ENCODE results near the gene FMN2. TPM values are rescaled to one million over a fixed set of nuclear protein-coding genes. Genes with fewer than 3 reads are reported as not detected.

Gene FMN2
- total RNA-seq, 1 experiment from 2014 or later = not detected

- H3K9me3 Mint-ChIP-seq (ENCODE audit: unreplicated experiment) = peaks cover 13% of the 10 kb centered on the region
- no peak overlapping the region for H3K4me3 ChIP-seq (ENCODE audit: low read depth, low read length)
- no peak for TF ChIP-seq CTCF (IDR thresholded peaks at IDR 0.05; ENCODE audit: insufficient read depth in 1 of 2, low read depth in 1 of 2, low read length in 1 of 2, severe bottlenecking in 1 of 2, unreplicated experiment in 1 of 2)
- H3K4me3 Mint-ChIP-seq (ENCODE audit: unreplicated experiment) = no peak overlapping the region
- no peaks in the 10 kb centered on the region for H3K27me3 ChIP-seq (replicated peaks; ENCODE audit: control insufficient read depth, insufficient read depth, low read length)
- no peaks in the 10 kb centered on the region for H3K27me3 Mint-ChIP-seq (ENCODE audit: insufficient read depth, unreplicated experiment)
- peaks cover 3% of the 10 kb centered on the region for H3K4me1 ChIP-seq
- ChIA-PET POLR2A (no interaction called here), CTCF (no interaction called here)
- BruUV-seq (replicated peaks) = no TSS peak
- H3K9me3 ChIP-seq = no peaks in the 10 kb centered on the region
- intact Hi-C loops (cut with micrococcal nuclease; ENCODE audit: unreplicated experiment) = no loop called here
- H3K36me3 ChIP-seq (ENCODE audit: control insufficient read depth, insufficient read depth, low read length) = no peaks in the 10 kb centered on the region
- peaks cover 22% of the 10 kb centered on the region for H3K4me1 Mint-ChIP-seq (ENCODE audit: low read depth, unreplicated experiment)
- no peak for DNase-seq
- no peak overlapping the region for H3K27ac Mint-ChIP-seq (ENCODE audit: unreplicated experiment)
- no peaks in the 10 kb centered on the region for H3K36me3 Mint-ChIP-seq (ENCODE audit: insufficient read depth, unreplicated experiment)
These were observed 405.3 kb downstream of the FMN2 start for GRCh38 chr1:240496941-240497340.

DNA sequence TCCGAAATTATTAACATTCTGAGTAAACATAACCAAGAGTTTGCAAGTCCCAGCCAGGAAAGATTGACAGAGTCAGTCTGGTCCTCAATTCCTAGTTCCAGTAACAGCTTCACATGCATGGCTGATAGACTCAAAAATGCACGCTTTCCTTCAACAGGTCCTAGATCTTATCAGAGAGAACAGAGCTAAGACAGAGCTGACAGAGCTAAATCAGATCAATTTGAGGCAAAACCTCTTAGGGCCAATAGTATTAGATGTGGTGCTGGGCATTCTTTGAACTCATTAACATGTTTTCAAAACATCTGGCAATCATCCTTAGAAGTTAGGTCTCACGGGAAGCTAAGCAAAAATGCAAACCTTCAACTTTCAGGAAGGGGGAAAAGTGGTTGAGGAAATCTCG lies 406.2 kb downstream of the FMN2 start:
- Histone ChIP-seq H3K36me3 (ENCODE audit: control insufficient read depth, insufficient read depth, low read length) (no peaks in the 10 kb centered on the region), H3K4me3 (ENCODE audit: low read depth, low read length) (no peak overlapping the region), H3K4me1 (peaks cover 3% of the 10 kb centered on the region), H3K9me3 (no peaks in the 10 kb centered on the region), H3K27me3 (replicated peaks; ENCODE audit: control insufficient read depth, insufficient read depth, low read length) (no peaks in the 10 kb centered on the region)
- POLR2A ChIA-PET = no interaction called here
- Mint-ChIP-seq H3K36me3 (ENCODE audit: insufficient read depth, unreplicated experiment) (no peaks in the 10 kb centered on the region), H3K4me1 (ENCODE audit: low read depth, unreplicated experiment) (peaks cover 19% of the 10 kb centered on the region), H3K4me3 (ENCODE audit: unreplicated experiment) (no peak overlapping the region), H3K27me3 (ENCODE audit: insufficient read depth, unreplicated experiment) (no peaks in the 10 kb centered on the region), H3K9me3 (ENCODE audit: unreplicated experiment) (peaks cover 10% of the 10 kb centered on the region), H3K27ac (ENCODE audit: unreplicated experiment) (no peak overlapping the region)
- BruUV-seq (replicated peaks) = no TSS peak
- intact Hi-C loops (cut with micrococcal nuclease; ENCODE audit: unreplicated experiment) = no loop called here
- TF ChIP-seq CTCF (IDR thresholded peaks at IDR 0.05; ENCODE audit: insufficient read depth in 1 of 2, low read depth in 1 of 2, low read length in 1 of 2, severe bottlenecking in 1 of 2, unreplicated experiment in 1 of 2) = no peak
- DNase-seq = no peak
- CTCF ChIA-PET = no interaction called here

DNA sequence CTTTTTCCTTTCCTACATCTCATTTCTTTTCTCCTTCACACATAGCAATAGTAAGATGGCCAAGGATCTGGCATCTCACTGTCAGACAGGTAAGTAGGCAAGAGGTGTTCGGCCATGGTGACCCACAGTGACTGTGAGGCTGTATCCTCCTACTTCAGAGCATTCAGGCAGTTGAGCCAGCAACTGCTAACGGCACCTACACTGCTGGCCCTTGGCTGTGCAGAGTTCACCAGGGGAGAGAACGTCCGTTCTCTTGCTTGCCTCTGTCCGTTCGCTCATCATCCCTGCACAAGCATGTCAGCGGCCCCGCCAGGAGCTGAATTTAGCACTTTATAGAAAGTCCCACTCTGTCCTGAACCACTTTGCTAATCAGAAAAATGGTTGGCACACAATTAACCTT lies 406.7 kb downstream of the FMN2 start:
- Mint-ChIP-seq H3K9me3 (ENCODE audit: unreplicated experiment) (peaks cover 10% of the 10 kb centered on the region), H3K4me3 (ENCODE audit: unreplicated experiment) (no peak overlapping the region), H3K4me1 (ENCODE audit: low read depth, unreplicated experiment) (peaks cover 19% of the 10 kb centered on the region), H3K36me3 (ENCODE audit: insufficient read depth, unreplicated experiment) (no peaks in the 10 kb centered on the region), H3K27me3 (ENCODE audit: insufficient read depth, unreplicated experiment) (no peaks in the 10 kb centered on the region), H3K27ac (ENCODE audit: unreplicated experiment) (no peak overlapping the region)
- no peak overlapping the region for H3K4me3 ChIP-seq (ENCODE audit: low read depth, low read length)
- no peaks in the 10 kb centered on the region for H3K36me3 ChIP-seq (ENCODE audit: control insufficient read depth, insufficient read depth, low read length)
- no peaks in the 10 kb centered on the region for H3K27me3 ChIP-seq (replicated peaks; ENCODE audit: control insufficient read depth, insufficient read depth, low read length)
- intact Hi-C loops (cut with micrococcal nuclease; ENCODE audit: unreplicated experiment) = no loop called here
- TF ChIP-seq CTCF (IDR thresholded peaks at IDR 0.05; ENCODE audit: insufficient read depth in 1 of 2, low read depth in 1 of 2, low read length in 1 of 2, severe bottlenecking in 1 of 2, unreplicated experiment in 1 of 2) = no peak
- BruUV-seq (replicated peaks) = no TSS peak
- DNase-seq = no peak
- peaks cover 3% of the 10 kb centered on the region for H3K4me1 ChIP-seq
- no peaks in the 10 kb centered on the region for H3K9me3 ChIP-seq
- ChIA-PET POLR2A (no interaction called here), CTCF (no interaction called here)
